GM19238 (cell line): Measurements from ENCODE around the gene THAP12.

Source experiments
- DNase-seq: peaks from one replicate; pipeline ENCODE4 v3.0.0; 2011; ENCODE audit warnings: low spot score; ENCODE audit not compliant: insufficient read length

Gene THAP12

GRCh38 chr11:76307978-76308747 is 72.8 kb downstream of the THAP12 start:
- DNase-seq = no peak

DNA sequence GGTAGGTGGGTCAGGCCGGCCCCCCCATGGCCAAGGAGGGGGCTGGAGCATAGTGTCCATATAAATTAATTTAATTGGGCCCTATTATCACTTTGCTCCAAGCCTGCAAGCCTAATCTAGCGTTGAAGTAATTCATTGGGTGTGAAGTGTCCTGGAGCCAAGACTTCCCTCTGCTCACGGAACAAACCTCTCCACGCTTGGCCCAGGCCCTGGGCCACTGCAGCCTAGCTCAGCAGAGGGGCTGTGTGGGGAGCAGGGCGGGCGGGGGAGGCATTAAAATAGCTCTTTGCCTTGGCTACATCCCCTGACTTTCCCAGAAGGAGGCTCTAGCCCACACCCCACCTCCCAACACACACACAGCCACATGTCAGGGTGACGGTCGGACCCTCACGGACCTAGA is 73.5 kb downstream of the THAP12 start:
- no peak for DNase-seq

DNA sequence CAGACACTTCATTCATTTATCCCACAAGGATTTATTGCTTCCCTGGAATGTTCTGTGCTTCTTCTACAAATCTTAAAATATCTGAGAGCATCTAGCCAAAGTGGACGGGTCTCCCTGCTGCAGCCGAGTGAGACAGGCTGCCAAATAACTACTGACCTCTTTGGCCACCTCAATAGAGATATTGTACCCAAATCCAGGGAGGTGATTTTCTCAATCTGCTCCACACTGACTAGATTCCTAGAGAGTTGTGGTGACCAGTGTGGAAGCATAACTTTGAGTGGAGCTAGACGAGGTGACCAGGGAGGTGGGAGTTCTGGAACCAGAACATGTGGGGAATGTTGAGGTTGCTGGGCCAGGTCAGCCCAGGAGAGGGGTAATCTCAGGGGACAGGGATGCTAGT is 77.5 kb downstream of the THAP12 start:
- DNase-seq = no peak

DNA sequence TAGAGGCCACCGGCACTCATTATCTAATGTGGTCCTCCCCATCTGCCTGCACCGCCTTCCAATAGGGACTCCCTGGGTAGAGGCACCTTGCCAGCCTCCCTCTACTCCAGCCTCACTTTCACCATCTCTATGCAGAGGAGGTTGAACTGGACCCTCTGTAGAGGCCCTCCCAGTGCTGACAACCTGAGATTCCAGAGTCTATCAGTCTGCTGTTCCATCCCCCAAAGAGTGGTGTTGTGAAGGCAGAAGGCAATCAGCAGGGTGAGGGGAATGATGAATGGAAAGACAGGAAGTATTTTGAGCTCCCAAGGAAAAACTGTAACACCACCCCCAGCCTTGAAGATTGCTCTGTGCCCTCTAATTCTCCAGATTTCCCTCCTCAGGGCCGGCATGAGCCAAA is 77.9 kb downstream of the THAP12 start:
- no peak for DNase-seq
